CD4-positive, alpha-beta T cell treated with Interleukin-4 for 4 hours (primary cell): ENCODE data around the gene MYO5C.
"Not testable (repeated sequence)": the region's sequence is repeated elsewhere in the genome, so short reads cannot be mapped to it uniquely, and the experiment has no call there.

Source experiments
- DNase-seq: peaks from one replicate; pipeline ENCODE4 v3.0.0-alpha.2; 2020

The MYO5C gene

GRCh38 chr15:52200831-52201365 is 94.7 kb downstream of the MYO5C start:
- DNase-seq, result no peak

GRCh38 chr15:52199271-52199670 is 96.3 kb downstream of the MYO5C start:
- DNase-seq, result no peak

- DNase-seq, result no peak
Observed at GRCh38 chr15:52196891-52197290, 98.7 kb downstream of the MYO5C start.

DNA sequence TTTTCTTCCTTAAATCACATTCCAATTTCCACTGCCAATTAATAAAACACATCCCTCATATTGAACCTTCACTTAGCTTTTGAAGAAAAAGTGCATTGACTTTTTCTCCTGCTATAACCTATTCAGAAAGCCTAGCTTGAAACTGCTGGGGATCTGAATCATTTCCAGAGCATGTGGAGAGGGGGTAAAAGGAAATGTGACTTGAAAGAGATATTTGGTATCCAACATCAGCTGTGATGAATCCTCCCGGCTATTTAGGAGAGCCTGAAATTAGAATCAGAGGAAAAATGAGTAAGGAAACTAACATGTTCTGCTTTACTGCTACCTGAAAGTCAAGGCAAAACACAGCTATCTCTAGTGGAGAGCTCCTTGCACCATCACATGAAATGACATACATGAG is 101.8 kb downstream of the MYO5C start:
- no peak for DNase-seq

DNA sequence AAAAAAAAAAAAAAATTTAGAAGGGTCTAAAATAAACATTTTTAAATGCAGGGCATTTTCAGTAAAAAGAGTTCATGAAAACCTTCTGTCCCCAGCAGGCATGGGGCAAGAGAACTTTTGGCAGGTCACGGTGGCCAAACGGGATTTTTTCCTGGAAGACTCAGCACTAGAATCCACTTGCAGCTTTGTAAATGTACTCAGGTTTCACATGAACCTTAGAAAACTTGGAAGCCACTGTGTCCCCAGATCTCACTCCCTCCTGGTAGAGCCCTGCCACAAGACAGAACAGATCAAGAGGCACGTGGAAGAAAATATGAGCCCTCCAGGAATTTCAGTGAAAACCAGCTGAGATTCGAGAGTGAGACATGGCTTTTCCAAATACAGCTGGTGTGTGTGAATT is 102.3 kb downstream of the MYO5C start:
- DNase-seq, result no peak

DNA sequence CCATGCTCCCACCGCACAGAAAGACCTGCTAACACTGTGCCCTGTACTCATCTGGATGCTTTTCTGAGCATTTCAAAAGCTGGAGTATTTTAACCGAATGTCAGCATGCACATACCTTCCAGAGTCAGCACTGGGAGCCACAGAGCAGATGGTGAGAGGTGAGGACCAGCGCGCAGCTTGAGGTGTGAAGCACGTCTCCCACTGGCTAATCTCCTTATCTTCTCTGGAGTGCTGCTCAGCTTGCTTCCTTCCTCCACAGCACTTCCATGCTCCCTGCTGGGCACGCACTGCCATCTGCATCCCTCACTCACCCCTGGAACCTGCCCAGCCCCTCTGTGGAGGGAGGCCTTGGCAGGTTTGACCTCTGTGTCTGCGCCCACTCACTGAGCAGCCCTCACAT is 104.4 kb downstream of the MYO5C start, which contains the start of gene GNB5:
TSS of gene GNB5 (minus strand) at position 186 of the 400 bp plus-strand sequence. CDS start 6,716 bp downstream, outside the sequence.
- no peak for DNase-seq

GRCh38 chr15:52186651-52187486 is 108.7 kb downstream of the MYO5C start:
- DNase-seq, result no peak

DNA sequence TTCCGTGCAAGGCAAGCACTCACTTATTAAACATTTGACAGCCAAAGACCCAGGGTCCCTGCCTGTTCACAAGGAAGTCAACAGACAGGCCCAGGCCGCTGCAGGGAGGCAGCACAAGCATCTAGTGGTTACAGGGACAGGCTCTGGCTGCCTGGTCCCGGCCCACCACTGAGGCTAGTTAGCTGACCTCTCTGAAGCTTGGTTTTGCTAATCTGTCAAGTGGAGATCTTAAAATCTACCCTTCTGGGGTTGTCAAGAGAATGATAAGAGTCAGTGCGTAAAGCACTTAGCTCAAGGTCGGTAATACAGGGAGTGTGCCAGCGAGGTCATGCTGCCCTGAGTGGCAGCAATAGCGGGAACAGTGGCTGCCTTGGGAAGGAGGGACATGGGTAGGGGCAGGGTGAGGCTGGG is 110.4 kb downstream of the MYO5C start:
- DNase-seq, result no peak

- no peak for DNase-seq
Observed at GRCh38 chr15:52184721-52185120, 110.9 kb downstream of the MYO5C start.

- peak; percentile 29 for DNase-seq
Observed at GRCh38 chr15:52183562-52184173, 111.9 kb downstream of the MYO5C start.

GRCh38 chr15:52181938-52182780 is 113.4 kb downstream of the MYO5C start:
- DNase-seq, result no peak

DNA sequence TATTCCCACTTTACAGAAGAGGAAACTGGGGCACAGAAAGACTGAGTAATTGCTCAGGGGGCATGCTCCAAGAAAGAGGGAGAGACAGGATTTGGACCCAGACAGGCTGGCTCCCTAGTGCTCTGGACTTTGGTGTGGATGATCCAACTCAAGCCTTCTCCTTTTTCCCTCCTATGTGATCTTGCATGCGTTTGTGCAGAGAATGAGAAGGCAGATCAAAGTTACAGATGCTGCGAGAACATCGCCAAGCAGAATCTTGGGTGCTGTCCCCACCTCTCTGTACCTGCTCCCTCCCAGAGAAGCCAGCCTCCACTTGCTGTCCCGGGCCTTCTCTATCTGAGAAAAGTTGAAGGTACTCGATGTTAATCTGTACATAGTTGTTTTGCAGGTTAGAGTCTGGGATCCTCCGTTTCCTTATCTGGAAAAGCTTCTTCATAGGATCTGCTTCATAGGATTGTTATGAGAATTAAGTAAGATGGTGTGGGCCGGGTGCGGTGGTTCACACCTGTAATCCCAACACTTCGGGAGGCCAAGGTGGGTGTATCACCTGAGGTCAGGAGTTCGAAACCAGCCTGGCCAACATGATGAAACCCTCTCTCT is 114.7 kb downstream of the MYO5C start:
- DNase-seq, result no peak

DNA sequence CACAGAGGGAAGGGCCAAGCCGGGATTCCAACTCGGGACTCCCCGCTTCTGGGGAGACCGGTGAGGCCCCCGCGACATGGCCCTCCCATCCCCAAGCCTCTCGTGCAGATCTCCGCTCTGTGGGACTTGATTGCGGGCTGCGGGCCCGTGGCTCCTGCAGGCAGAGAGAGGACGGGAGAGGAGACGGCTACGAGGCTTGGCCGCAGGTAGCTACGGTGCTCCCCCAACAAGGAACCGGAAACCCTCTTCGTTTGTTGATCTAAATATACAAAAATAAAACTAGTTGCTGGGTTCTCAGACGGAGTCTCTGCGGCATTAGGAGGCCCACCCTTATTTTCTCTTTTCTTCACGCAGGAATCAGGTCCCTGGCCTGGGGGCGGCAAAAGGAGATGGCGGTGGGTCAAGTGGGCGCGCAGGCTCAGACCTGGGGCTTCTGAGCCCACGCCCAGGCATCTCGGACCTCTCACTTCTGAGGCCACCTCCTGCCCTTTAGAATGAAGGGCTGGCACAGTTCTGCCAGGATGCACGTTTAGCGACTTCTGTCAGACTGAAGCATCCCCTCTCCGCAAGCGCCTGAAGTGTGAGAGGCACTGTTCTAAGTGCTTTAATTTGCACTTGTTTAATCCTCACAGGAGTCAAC is 115.3 kb downstream of the MYO5C start:
- DNase-seq, result peak; percentile 63

DNA sequence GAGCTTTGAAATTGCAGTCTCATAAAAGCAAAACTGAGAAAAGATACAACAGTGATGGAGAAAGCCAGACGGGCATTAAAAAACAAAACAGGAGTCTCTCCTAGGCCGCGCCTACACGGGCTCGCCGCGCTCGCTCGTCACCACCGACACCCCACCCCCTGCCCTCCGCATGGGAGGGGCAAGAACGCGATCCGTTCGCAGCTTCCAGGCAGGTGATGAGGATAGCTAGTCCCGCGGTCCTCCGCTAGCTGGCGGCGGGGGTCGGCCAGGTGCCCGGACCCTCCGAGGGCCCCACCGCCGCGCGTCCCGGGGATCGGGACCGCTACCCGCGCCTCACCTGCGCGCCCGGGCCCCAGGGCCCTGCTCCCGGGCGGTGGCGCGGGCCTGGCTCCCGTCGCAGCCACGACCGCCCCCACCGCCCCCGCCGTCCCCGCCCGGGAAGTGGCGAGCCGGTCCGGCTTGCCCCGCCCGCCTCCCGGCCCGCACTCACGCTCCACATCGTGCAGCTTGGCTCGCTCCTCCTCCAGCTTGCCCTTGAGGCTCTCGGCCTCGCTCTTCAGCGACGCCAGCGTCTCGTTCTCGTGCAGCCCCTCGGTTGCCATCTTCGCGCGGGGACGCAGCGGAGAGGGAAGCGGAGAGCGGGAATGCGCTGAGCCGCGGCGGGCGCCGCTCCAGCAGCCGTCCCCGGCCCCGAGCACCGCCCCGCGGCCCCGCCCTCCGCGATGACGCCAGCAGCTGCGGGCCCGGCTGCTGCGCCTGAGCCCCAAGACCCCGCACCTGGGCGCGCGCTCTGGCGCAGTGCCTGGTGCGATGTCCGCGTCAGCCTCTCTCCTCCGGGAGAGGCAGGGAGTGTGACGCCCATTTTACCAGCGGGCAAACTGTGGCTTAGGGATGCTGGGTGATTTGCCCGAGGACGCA is 116.1 kb downstream of the MYO5C start:
- DNase-seq, result peak; percentile 88

DNA sequence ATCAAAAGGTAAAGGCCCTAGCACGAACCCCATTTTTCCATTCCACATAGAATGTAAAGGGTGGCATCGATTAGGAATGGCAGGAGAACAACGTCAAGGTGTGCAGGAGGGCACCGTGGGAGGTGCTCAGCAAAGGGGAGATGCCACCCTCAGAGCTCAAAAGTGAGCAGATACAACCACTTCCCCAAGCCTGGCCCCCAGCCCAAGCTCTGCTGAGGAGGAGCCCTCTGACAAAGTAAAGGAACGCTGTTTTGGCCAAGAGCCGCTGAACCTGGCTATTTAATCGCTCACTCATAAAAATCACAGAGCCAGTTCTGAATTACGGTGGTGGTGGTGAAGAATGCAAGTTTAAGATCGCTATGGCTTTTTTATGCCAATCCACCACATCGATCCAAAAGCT is 116.8 kb downstream of the MYO5C start:
- no peak for DNase-seq

DNA sequence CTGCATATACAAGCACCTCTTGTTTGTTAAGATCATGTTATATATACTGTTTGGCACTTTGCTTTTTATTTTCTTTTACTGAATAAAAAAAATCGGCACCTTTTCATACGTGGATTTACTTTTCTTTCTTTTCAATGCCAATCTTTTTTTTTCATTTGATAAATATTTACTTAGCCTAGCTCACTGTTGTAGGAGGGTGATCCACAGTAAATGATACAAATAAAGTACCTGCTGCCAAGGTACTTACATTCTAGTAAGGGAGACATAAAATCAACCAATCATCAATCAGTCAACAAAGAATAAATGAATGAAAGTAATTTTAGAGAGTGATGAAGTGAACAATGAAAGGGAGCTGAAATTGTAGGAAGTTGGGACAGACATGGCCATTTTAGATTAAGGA is 122.7 kb downstream of the MYO5C start:
- DNase-seq, result no peak

DNA sequence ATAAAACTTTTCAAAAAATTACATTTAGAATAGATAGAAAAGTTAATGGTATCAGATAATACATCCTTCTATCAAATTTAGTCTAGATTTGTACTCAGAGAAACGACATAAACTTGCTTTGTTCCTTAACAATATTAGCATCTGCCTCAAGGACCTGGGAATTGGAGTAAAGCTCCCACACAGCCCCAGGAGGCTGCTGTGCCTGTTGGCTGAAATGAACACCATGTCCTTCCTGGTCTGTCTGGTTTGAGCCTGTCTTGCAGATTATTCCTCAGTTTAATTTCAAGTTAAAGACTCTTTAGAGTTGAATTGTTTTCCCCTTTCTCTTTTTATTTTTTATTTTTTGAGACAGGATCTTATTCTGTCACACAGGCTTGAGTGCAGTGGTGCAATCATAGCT is 123.8 kb downstream of the MYO5C start:
- no peak for DNase-seq

DNA sequence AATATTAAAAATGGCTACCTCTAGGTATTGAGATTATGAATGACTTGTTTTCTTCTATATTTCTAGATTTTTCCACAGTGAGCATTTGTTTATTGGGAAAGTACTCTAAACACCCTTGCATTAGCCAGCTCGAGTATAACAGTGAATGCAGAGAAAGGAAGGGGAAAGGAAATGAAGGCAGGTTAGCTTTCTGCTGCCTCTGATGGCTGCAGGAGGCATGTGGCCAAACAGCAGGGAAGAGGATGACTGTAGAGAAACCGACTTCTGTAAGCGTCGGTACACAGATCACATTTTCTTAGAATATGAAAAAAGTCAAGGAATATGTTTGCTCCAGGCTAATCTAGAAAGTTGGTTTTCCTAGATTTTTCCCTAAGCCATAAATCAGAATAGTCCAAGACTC is 124.2 kb downstream of the MYO5C start:
- DNase-seq, result no peak

DNA sequence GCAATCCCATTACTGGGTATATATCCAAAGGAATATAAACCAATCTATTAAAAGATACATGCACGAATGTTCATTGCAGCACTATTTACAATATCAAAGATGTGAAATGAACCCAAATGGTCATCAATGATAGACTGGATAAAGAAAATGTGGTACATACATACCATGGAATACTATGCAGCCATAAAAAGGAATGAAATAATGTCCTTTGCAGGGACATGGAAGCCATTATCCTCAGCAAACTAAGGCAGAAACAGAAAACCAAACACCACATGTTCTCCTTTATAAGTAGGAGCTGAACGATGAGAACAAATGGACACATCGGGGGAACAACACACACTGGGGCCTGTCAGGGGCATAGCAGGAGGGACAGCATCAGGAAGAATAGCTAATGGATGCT is 125.4 kb downstream of the MYO5C start:
- not testable (repeated sequence) for DNase-seq

DNA sequence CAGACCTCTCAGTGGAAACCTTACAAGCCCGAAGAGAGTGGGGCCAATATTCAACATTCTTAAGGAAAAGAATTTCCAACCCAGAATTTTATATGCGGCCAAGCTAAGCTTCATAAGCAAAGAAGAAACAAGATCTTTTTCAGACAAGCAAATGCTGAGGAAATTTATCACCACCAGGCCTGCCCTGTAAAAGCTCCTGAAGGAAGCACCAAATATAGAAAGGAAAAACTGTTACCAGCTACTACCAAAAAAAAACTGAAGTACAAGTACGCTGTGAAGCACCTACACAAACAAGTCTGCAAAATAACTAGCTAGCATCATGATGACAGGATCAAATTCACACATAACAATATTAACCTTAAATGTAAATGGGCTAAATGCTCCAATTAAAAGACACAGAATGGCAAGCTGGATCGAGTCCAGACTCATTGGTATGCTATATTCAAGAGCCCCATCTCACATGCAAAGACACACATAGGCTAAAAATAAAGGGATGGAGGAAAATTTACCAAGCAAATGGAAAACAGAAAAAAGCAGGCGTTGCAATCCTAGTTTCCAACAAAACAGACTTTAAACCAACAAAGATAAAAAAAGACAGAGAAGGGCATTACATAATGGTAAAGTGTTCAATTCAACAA is 130.0 kb downstream of the MYO5C start:
- not testable (repeated sequence) for DNase-seq
